Esophagus mucosa (tissue), 1 donor: Measurements from ENCODE around the gene SUCO. TPM values are rescaled to one million over a fixed set of nuclear protein-coding genes. Genes with fewer than 3 reads are reported as not detected.
A peak's percentile ranks its signal among the peaks of the same experiment; 100 is the strongest.
"Not testable (repeated sequence)": the region's sequence is repeated elsewhere in the genome, so short reads cannot be mapped to it uniquely, and the experiment has no call there.

Experiments
- ATAC-seq: fragments of 200-7000 bp; cut with Tn5 transposase; one replicate; pipeline ENCODE4 v1.9.1; 2020
- total RNA-seq: library from RNA; stranded (reverse); gene quantifications from one replicate; pipeline ENCODE4 v1.2.4, GENCODE V29; 2023
- donor health status: DM: yes; HTN: yes; CAD: no.

SUCO gene, protein sequence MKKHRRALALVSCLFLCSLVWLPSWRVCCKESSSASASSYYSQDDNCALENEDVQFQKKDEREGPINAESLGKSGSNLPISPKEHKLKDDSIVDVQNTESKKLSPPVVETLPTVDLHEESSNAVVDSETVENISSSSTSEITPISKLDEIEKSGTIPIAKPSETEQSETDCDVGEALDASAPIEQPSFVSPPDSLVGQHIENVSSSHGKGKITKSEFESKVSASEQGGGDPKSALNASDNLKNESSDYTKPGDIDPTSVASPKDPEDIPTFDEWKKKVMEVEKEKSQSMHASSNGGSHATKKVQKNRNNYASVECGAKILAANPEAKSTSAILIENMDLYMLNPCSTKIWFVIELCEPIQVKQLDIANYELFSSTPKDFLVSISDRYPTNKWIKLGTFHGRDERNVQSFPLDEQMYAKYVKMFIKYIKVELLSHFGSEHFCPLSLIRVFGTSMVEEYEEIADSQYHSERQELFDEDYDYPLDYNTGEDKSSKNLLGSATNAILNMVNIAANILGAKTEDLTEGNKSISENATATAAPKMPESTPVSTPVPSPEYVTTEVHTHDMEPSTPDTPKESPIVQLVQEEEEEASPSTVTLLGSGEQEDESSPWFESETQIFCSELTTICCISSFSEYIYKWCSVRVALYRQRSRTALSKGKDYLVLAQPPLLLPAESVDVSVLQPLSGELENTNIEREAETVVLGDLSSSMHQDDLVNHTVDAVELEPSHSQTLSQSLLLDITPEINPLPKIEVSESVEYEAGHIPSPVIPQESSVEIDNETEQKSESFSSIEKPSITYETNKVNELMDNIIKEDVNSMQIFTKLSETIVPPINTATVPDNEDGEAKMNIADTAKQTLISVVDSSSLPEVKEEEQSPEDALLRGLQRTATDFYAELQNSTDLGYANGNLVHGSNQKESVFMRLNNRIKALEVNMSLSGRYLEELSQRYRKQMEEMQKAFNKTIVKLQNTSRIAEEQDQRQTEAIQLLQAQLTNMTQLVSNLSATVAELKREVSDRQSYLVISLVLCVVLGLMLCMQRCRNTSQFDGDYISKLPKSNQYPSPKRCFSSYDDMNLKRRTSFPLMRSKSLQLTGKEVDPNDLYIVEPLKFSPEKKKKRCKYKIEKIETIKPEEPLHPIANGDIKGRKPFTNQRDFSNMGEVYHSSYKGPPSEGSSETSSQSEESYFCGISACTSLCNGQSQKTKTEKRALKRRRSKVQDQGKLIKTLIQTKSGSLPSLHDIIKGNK (N-terminal part only)
- total RNA-seq, result 13.5 TPM

DNA sequence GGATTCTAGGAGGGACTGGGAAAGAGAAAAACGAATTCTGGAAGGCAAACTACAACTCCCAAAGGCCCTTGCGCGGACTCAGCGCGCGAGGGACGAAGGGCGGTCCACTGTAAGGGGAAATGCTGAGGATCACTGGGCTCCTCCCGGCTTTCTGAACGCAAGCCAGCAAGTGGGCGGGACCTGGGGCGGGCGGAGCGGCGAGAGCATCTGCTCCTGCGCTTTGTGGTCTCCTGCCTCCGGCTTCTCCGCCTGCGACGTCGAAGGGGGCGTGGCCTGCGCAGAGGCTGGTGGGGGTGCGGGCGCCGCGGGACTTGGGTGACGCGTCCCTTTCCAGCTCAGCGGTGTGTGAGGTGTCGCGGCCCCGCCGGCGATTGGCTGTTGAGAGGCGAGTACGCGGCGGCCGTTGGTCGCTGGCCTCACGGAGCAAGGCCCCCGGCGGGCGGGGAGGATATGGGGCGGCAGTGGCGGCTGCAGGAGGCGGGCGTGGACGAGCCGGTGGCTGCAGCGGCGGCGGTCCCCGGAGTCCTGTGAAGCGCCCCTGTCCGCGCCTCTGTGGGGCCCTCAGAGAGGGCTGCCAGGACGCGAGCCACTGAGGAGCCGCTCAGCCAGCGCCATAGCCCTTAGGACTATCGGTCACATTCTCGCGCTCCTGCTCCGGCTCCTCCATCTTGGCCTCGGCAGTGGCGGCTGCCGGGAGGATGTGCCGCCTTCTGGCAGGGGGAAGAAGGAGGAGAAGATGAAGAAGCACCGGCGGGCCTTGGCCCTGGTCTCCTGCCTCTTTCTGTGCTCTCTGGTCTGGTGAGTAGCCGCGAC lies at the start of gene SUCO:
SUCO (plus strand) TSS at position 451 of the 813 bp plus-strand sequence; CDS start at position 737, 286 bp downstream.
- peak; percentile 99 for ATAC-seq

DNA sequence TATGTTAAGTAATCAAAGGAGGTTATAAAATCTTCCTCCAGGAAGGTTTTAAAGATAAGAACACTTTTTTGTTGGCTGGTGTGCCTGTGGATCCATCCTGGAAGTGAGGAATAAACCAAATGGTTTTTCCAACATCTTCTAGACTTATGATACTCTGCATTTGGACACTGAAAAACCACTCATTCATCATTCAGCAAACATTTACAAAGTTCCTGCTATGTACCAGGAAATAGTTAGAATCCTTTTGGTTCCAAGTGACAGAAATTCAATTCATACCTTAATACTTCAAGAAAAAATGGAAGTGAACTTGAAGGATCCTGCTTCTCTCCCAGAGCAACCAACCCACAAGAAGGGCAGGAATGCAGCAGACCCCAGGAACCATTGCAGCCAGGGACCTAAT lies 49.5 kb upstream of the SUCO start:
- ATAC-seq, result no peak

GRCh38 chr1:172484252-172484651 lies 48.7 kb upstream of the SUCO start:
- ATAC-seq, result peak; percentile 82

GRCh38 chr1:172485626-172486025 lies 47.3 kb upstream of the SUCO start:
- ATAC-seq, result no peak

GRCh38 chr1:172486805-172487454 lies 46.0 kb upstream of the SUCO start:
- ATAC-seq, result no peak

DNA sequence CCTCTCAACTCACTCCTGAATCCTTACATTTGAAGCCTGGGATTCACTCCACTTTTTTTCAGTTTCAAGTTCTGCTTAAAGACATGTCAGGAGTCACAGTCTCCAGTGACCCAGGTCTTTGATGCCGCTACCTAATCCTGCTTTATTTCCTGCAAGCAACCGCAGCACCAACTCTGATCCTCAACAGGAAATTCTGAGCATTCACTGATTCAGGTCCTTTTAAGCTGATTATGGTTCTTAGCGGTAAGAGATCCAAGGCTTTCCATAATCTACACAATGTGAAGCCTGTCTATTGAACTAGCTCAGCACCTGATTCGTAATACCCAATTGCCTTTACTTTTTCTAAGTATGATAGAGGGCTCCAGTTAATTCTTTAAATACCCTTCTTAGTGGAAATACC lies 45.4 kb upstream of the SUCO start:
- ATAC-seq, result no peak

GRCh38 chr1:172488393-172488792 lies 44.6 kb upstream of the SUCO start:
- ATAC-seq, result no peak

- ATAC-seq, result no peak
These were observed 43.1 kb upstream of the SUCO start for GRCh38 chr1:172489847-172490246.

GRCh38 chr1:172492421-172492820 lies 40.5 kb upstream of the SUCO start:
- no peak for ATAC-seq

DNA sequence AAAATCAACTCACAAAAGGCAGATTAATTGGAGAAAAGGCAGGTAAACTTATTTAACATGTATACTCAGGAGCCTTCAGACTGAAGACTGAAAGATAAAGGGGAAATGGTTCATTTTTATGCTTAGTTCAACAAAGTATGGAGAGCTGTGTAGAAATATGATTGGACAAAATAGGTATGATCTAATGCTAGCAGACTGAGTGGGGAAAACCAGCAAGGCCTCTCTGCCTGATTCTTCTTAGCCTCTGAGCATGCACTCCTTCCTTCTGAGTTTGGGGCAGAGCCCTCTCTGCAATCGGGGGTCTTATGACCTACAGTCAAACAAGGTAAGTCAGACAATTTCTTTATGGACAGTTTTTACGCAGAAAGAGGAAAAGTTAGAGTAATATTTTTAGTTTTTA lies 38.8 kb upstream of the SUCO start:
- ATAC-seq, result no peak

DNA sequence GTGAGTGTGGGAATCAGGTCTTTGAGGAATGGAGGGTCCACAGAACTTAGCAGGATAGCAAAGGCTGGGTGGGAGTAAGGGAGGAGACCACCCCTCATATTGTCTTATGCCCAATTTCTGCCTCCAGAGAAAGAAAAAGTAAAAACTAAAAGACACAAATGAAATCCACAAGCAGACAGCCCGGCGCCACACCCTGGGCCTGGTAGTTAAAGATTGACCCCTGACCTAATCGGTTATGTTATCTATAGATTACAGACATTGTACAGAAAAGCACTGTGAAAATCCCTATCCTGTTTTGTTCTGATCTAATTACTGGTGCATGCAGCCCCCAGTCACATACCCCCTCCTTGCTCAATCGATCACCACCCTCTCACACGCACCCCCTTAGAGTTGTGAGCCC lies 36.8 kb upstream of the SUCO start:
- ATAC-seq, result not testable (repeated sequence)

GRCh38 chr1:172496678-172497077 lies 36.3 kb upstream of the SUCO start:
- ATAC-seq, result no peak

DNA sequence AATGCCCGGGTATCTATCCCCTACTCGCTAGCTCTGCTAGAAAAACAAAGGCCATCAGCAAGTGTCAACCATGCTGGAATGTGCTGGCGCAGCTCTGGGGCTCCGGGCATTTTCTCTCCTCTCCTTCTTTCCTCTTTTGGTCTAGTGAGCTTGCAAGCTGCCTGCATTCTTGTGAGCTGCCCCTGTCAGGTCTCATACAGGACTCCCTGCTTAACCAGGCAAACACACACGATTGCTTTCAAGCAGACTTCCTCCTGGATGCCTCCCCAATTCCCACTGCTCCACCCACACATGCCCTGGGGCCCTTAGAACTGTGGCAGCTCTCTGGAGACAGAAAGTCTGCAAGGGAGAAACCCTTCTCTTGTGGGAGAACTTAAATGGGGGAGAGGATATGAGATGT lies 35.7 kb upstream of the SUCO start:
- ATAC-seq, result no peak

DNA sequence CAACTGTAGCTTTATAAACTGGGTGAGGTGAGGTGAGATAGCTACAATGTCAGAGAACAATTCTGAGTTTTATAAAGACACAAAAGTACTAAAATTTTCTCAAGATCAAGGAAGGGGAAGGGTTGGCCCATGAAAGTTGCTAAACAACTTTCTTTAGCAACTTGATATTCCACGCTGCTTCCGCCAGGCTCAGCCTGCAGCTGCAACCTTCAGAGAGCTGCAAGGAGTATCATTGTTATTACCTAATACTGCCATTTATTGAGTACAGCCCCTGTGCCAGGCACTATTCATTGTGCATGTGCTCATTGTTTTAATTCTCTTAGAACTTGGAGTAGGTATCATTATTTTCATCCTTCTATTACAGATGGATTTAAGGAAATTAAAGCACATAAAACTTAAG lies 34.1 kb upstream of the SUCO start:
- peak; percentile 24 for ATAC-seq

DNA sequence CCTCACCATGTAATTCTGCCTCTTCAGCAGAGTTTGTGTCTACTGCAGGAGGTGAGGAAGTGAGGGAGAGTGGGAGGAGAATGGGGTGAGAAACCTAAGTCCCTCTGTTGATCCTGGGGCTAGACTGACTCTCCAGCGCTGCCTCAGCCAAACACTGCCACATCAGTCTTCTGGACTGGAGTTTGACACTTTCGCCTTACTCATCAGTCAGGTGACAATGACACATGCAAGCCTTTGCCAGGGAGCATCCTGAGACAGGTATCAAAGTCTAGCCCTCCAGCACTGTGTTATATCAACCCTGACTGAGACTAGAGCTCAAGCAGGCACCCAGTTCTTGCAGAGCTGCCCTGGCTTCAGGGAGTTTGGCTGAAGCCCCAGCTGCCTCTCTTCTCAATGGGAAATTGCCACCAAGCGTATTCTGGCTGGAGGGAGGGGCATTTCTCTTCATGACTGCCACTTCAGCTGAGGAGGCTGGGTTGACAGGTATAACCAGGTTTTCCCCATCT lies 33.3 kb upstream of the SUCO start:
- peak; percentile 91 for ATAC-seq

DNA sequence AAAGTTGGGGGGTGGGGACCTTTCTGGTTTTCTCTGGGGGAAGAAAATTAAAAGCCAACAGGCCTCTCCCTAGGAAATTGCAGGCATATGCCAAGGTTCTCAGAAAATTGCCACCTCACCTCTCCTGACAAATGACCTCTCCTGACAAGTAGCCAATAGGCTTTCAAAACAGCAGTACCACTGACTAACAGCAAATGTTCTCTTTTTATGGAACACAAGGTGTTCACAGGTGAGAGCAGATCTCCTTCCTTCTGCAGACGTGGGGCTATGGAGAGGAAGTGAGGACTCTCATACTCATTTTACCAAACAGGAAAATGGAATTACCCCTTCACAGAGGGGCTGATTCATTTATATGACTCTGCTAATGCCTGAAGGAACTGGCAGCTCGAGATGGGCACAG lies 32.7 kb upstream of the SUCO start:
- ATAC-seq, result peak; percentile 27

- no peak for ATAC-seq
These were observed 25.2 kb upstream of the SUCO start for GRCh38 chr1:172507741-172508140.

DNA sequence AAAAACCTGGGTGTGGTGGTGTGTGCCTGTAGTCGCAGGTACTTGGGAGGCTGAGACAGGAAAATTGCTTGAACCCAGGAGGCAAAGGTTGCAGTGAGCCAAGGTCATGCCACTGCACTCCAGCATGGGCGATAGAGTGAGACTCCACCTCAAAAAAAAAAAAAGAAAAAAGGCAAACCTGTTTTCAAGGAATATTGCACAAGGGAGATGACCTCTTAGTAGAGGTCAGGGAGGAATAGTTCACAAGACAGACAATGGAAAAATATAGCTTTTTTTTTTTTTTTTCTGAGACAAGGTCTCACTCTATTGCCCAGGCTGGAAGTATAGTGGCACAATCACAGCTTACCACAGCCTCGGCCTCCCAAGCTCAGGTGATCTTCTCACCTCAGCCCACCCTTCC lies 22.5 kb upstream of the SUCO start:
- ATAC-seq, result no peak

- no peak for ATAC-seq
These were observed 20.4 kb upstream of the SUCO start for GRCh38 chr1:172512591-172512990.

GRCh38 chr1:172513479-172513878 lies 19.5 kb upstream of the SUCO start:
- ATAC-seq, result peak; percentile 76

GRCh38 chr1:172514108-172514507 lies 18.8 kb upstream of the SUCO start:
- no peak for ATAC-seq
